HCT116 (cell line): ENCODE measurements around the gene FAM53B. TPM values are rescaled to one million over a fixed set of nuclear protein-coding genes. Genes with fewer than 3 reads are reported as not detected.

Experiments used
- ATAC-seq: fragments of 200-7000 bp; cut with Tn5 transposase; 2 replicates; pipeline ENCODE4 v1.9.1; 2020; ENCODE audit warnings: mild to moderate bottlenecking, moderate library complexity
- BruUV-seq: library from RNA; stranded (reverse); fragments of 400-500 nt; replicated peaks from 2 replicates; lab custom pipeline; 2021; lab: Mats Ljungman, UMichigan
- CTCF ChIA-PET: fragments of 300-600 bp; sonication (Branson Sonifier 250); formaldehyde crosslinking; loops from one replicate; lab custom pipeline; 2021; ENCODE audit warnings: antibody characterized with exemption; lab: Charles Lee
- POLR2A ChIA-PET: fragments of 300-600, 350-600 bp; sonication (Branson Sonifier 250); formaldehyde crosslinking; loops from one replicate; lab custom pipeline; 2021; ENCODE audit warnings: antibody characterized with exemption; lab: Charles Lee
- RAD21 ChIA-PET, 2 experiments: fragments of 300-600 bp; sonication (Branson Sonifier 250); formaldehyde crosslinking; loops; one replicate each; lab custom pipeline; 2023; ENCODE audit warnings: low total read pairs in 2 of 2; ENCODE audit not compliant: uncharacterized antibody in 2 of 2, unreplicated experiment in 2 of 2, low non-redundant PET in 1 of 2; lab: Charles Lee
- DNase-seq: peaks from one replicate; pipeline ENCODE4 v3.0.0-alpha.2; 2010; ENCODE audit warnings: low read depth, low spot score
- H2AFZ ChIP-seq: fragments of 200-600 bp; shearing (Covaris generic), sonication (generic); 2 replicates; pipeline ENCODE4 v1.6.1; 2017; ENCODE audit warnings: low read depth, mixed run types, mixed read lengths, antibody characterized with exemption, low read length; ENCODE audit not compliant: poor library complexity, severe bottlenecking
- H3K27ac ChIP-seq: 2 replicates; pipeline ENCODE4 v1.5.1; 2012; ENCODE audit warnings: low read depth, low read length
- H3K27me3 ChIP-seq: fragments of 200-600 bp; sonication (generic); 2 replicates; pipeline ENCODE4 v1.6.1; 2016; ENCODE audit warnings: mixed run types, low read length, mixed read lengths; ENCODE audit not compliant: insufficient read depth
- H3K36me3 ChIP-seq, 2 experiments: fragments of 200-500 bp in 1 of 2; fragments of 200-600 bp in 1 of 2; sonication (Bioruptor generic) in 1 of 2; sonication (generic) in 1 of 2; 2 replicates each; pipeline versions ENCODE4 v1.5.1 to v1.6.1; 2014 to 2016; ENCODE audit warnings: low read length in 2 of 2, inconsistent platforms in 1 of 2, mixed read lengths in 1 of 2, mixed run types in 1 of 2; ENCODE audit not compliant: insufficient read depth in 2 of 2, control insufficient read depth in 1 of 2
- H3K4me1 ChIP-seq, 2 experiments: fragments of 200-600 bp in 1 of 2; sonication (generic) in 1 of 2; 2 replicates each; pipeline versions ENCODE4 v1.5.1 to v1.6.1; 2012 to 2017; ENCODE audit warnings: low read length in 2 of 2, inconsistent platforms in 1 of 2, mild to moderate bottlenecking in 1 of 2, mixed read lengths in 1 of 2, mixed run types in 1 of 2, moderate library complexity in 1 of 2; ENCODE audit not compliant: insufficient read depth in 2 of 2, control insufficient read depth in 1 of 2
- H3K4me2 ChIP-seq: fragments of 200-600 bp; sonication (generic); 2 replicates; pipeline ENCODE4 v1.6.1; 2017; ENCODE audit warnings: mixed run types, low read length, mixed read lengths
- H3K4me3 ChIP-seq, 2 experiments: fragments of 200-600 bp in 1 of 2; sonication (generic) in 1 of 2; replicated peaks in 1 of 2; 2 replicates each; pipeline ENCODE4 v1.5.1; 2011 to 2016; ENCODE audit warnings: low read length in 2 of 2, control low read depth in 1 of 2, low read depth in 1 of 2, mild to moderate bottlenecking in 1 of 2, mixed read lengths in 1 of 2, mixed run types in 1 of 2
- H3K79me2 ChIP-seq: fragments of 200-600 bp; sonication (generic); 2 replicates; pipeline ENCODE4 v1.6.1; 2017; ENCODE audit warnings: mild to moderate bottlenecking, mixed run types, low read length, moderate library complexity, mixed read lengths; ENCODE audit not compliant: insufficient read depth
- H3K9ac ChIP-seq: fragments of 200-600 bp; sonication (generic); 2 replicates; pipeline ENCODE4 v1.6.1; 2016; ENCODE audit warnings: low read length, mixed read lengths
- H3K9me2 ChIP-seq: fragments of 200-600 bp; sonication (generic), shearing (Covaris generic); 2 replicates; pipeline ENCODE4 v1.6.1; 2017; ENCODE audit warnings: mixed run types, mild to moderate bottlenecking, moderate library complexity; ENCODE audit not compliant: insufficient read depth
- H3K9me3 ChIP-seq, 2 experiments: fragments of 200-500 bp in 1 of 2; fragments of 200-600 bp in 1 of 2; sonication (Bioruptor generic) in 1 of 2; sonication (generic) in 1 of 2; 2 replicates each; pipeline ENCODE4 v1.6.1; 2014 to 2017; ENCODE audit warnings: low read length in 2 of 2, mixed read lengths in 2 of 2, inconsistent platforms in 1 of 2, low read depth in 1 of 2, mild to moderate bottlenecking in 1 of 2, mixed run types in 1 of 2, moderate library complexity in 1 of 2; ENCODE audit not compliant: control insufficient read depth in 1 of 2, insufficient read depth in 1 of 2
- H4K20me1 ChIP-seq: fragments of 200-600 bp; sonication (generic), shearing (Covaris generic); 2 replicates; pipeline ENCODE4 v1.6.1; 2017; ENCODE audit warnings: mixed run types, mild to moderate bottlenecking, moderate library complexity; ENCODE audit not compliant: insufficient read depth
- CBX3 ChIP-seq: IDR thresholded peaks from 2 replicates; pipeline ENCODE4 v1.6.1; 2012; ENCODE audit warnings: low read depth
- CEBPB ChIP-seq: IDR thresholded peaks from 2 replicates; pipeline ENCODE4 v1.6.1; 2012; ENCODE audit warnings: low read depth
- EGR1 ChIP-seq: IDR thresholded peaks from 2 replicates; pipeline ENCODE4 v1.6.1; 2012; ENCODE audit warnings: low read depth
- ELF1 ChIP-seq: IDR thresholded peaks from 2 replicates; pipeline ENCODE4 v1.6.1; 2012; ENCODE audit warnings: low read depth, borderline replicate concordance
- EZH2 ChIP-seq: fragments of 200-600 bp; sonication (generic); IDR thresholded peaks from 2 replicates; pipeline ENCODE4 v1.6.1; 2017; ENCODE audit warnings: antibody characterized with exemption, mixed run types
- FOSL1 ChIP-seq: IDR thresholded peaks from 2 replicates; pipeline ENCODE4 v1.6.1; 2012; ENCODE audit warnings: low read depth
- JUND ChIP-seq: IDR thresholded peaks from 2 replicates; pipeline ENCODE4 v1.6.1; 2012
- POLR2A ChIP-seq: IDR thresholded peaks from 2 replicates; pipeline ENCODE4 v1.7.0; 2011; ENCODE audit warnings: borderline replicate concordance; ENCODE audit not compliant: insufficient read depth, insufficient read length; ENCODE audit errors: extremely low read depth
- RAD21 ChIP-seq: IDR thresholded peaks from 2 replicates; pipeline ENCODE4 v1.6.1; 2012; ENCODE audit warnings: low read depth, mild to moderate bottlenecking
- SIN3A ChIP-seq: IDR thresholded peaks from 2 replicates; pipeline ENCODE4 v1.6.1; 2012; ENCODE audit warnings: low read depth
- SRF ChIP-seq: IDR thresholded peaks from 2 replicates; pipeline ENCODE4 v1.6.1; 2012; ENCODE audit warnings: low read depth
- YY1 ChIP-seq: IDR thresholded peaks from 2 replicates; pipeline ENCODE4 v1.6.1; 2011; ENCODE audit warnings: low read length, low read depth, moderate library complexity, mild to moderate bottlenecking; ENCODE audit not compliant: insufficient replicate concordance; ENCODE audit errors: extremely low read depth
- intact Hi-C: fragments of 100-400 bp; cut with micrococcal nuclease; formaldehyde crosslinking; loops from 2 replicates; pipeline ENCODE4 v1.10.0; 2022
- total RNA-seq: library from RNA; stranded (reverse); gene quantifications from one replicate; pipeline ENCODE4 v1.2.1, GENCODE V29; 2021; ENCODE audit not compliant: unreplicated experiment
- TF ChIP-seq, protein P1 (sequence below), 3 experiments: fragments of 200-600 bp in 1 of 3; sonication (generic) in 1 of 3; IDR thresholded peaks in 2 of 3; conservative IDR thresholded peaks in 1 of 3; 2 replicates each; pipeline ENCODE4 v1.5.1; 2012 to 2017; ENCODE audit warnings: low read depth in 2 of 3, low read length in 2 of 3, antibody characterized with exemption in 1 of 3, borderline replicate concordance in 1 of 3, control low read depth in 1 of 3, mild to moderate bottlenecking in 1 of 3, mixed read lengths in 1 of 3, mixed run types in 1 of 3, moderate library complexity in 1 of 3; ENCODE audit not compliant: insufficient read depth in 1 of 3
- TF ChIP-seq, protein P2 (sequence below): IDR thresholded peaks from 2 replicates; pipeline ENCODE4 v1.6.1; 2012
- TF ChIP-seq, protein P3 (sequence below): IDR thresholded peaks from 2 replicates; pipeline ENCODE4 v1.6.1; 2012

Gene FAM53B
- total RNA-seq, 1 experiment from 2014 or later = 19.6 TPM

DNA sequence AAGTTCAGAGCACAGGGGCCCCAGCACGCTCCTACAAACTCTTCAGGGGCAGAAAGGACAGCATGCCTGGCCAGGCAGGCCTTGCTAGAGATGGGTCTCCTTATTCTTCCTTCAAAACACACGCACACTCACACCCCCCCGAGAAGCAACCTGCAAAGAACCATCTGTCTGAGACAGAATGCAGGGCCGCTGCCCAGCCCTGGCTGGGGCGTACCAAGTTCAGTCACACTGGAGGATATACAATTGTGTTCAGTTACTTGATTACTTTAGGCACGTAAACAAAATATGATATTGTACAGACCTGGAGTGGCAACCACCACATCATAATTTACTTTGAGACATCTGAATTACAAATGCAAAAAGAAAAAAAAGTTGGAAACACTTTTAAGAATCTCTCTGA lies 5.7 kb downstream of the FAM53B start:
- Histone ChIP-seq H3K4me1 (peaks cover 21 to 36% of the 10 kb centered on the region in 2 experiments), H2AFZ (no peak overlapping the region), H3K36me3 (no peaks in the 10 kb centered on the region), H4K20me1 (no peaks in the 10 kb centered on the region), H3K27me3 (no peaks in the 10 kb centered on the region), H3K9me2 (no peaks in the 10 kb centered on the region), H3K79me2 (peaks cover 27% of the 10 kb centered on the region; the same call in 1 of the 2 replicates), H3K9ac (no peak overlapping the region), H3K4me3 (no peak overlapping the region), H3K9me3 (no peaks in the 10 kb centered on the region), H3K27ac (no peak overlapping the region), H3K4me2 (no peak overlapping the region)
- intact Hi-C loops = no loop called here
- no TSS peak for BruUV-seq
- CTCF ChIA-PET = no interaction called here
- POLR2A ChIA-PET = no interaction called here
- DNase-seq = no peak
- RAD21 ChIA-PET = no interaction called here
- TF ChIP-seq ELF1 = no peak
- TF ChIP-seq, protein P1, sequence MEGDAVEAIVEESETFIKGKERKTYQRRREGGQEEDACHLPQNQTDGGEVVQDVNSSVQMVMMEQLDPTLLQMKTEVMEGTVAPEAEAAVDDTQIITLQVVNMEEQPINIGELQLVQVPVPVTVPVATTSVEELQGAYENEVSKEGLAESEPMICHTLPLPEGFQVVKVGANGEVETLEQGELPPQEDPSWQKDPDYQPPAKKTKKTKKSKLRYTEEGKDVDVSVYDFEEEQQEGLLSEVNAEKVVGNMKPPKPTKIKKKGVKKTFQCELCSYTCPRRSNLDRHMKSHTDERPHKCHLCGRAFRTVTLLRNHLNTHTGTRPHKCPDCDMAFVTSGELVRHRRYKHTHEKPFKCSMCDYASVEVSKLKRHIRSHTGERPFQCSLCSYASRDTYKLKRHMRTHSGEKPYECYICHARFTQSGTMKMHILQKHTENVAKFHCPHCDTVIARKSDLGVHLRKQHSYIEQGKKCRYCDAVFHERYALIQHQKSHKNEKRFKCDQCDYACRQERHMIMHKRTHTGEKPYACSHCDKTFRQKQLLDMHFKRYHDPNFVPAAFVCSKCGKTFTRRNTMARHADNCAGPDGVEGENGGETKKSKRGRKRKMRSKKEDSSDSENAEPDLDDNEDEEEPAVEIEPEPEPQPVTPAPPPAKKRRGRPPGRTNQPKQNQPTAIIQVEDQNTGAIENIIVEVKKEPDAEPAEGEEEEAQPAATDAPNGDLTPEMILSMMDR (IDR thresholded peaks at IDR 0.05 in 2 of 3, conservative IDR thresholded peaks at IDR 0.05 in 1 of 3; ENCODE audit: borderline replicate concordance in 1 of 3, insufficient read depth in 1 of 3, low read depth in 2 of 3, low read length in 2 of 3) = no peak
- no peak for TF ChIP-seq SIN3A
- TF ChIP-seq, protein P2, sequence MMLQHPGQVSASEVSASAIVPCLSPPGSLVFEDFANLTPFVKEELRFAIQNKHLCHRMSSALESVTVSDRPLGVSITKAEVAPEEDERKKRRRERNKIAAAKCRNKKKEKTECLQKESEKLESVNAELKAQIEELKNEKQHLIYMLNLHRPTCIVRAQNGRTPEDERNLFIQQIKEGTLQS = no peak
- TF ChIP-seq, protein P3, sequence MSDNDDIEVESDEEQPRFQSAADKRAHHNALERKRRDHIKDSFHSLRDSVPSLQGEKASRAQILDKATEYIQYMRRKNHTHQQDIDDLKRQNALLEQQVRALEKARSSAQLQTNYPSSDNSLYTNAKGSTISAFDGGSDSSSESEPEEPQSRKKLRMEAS = no peak
- no peak for TF ChIP-seq EGR1
- TF ChIP-seq EZH2 = no peak
- TF ChIP-seq FOSL1 = no peak
- no peak for TF ChIP-seq YY1
- no peak for TF ChIP-seq CEBPB
- TF ChIP-seq JUND = no peak
- TF ChIP-seq POLR2A = no peak
- TF ChIP-seq CBX3 = no peak
- TF ChIP-seq RAD21 = no peak
- TF ChIP-seq SRF = no peak
- ATAC-seq = no peak
